Measurements from ENCODE around the gene SELENOI. TPM values are rescaled to one million over a fixed set of nuclear protein-coding genes. Genes with fewer than 3 reads are reported as not detected.

The SELENOI gene
- total and polyA plus RNA-seq, 2 donors (not counting 3 experiments of a cell fraction or from before 2014, with no cell fraction given) = 10.8 to 25.3 TPM

- no peak for FAIRE-seq
- CTCF ChIA-PET = no interaction called here
- POLR2A ChIA-PET = no interaction called here
Measured at GRCh38 chr2:26312471-26312870, 33.5 kb upstream of the SELENOI start.

More at GRCh38 chr2:26312471-26312870, 33.5 kb upstream of the SELENOI start:
- TF ChIP-seq GATA2 (IDR thresholded peaks at IDR 0.05; ENCODE audit: insufficient read depth, insufficient read length, low read depth, low read length) (no peak), CTCF (IDR thresholded peaks at IDR 0.05; ENCODE audit: extremely low read depth in 1 of 2, insufficient read depth in 1 of 2, low read depth in 1 of 2, low read length in 2 of 2) (no peak), POLR2AphosphoS5 (IDR thresholded peaks at IDR 0.05; ENCODE audit: insufficient read depth, low read depth, low read length) (no peak), EZH2 (IDR thresholded peaks at IDR 0.05; ENCODE audit: borderline replicate concordance, low read depth, low read length, severe bottlenecking) (no peak), FOS (IDR thresholded peaks at IDR 0.05; ENCODE audit: borderline replicate concordance, insufficient read depth, low read length) (no peak), POLR2A (IDR thresholded peaks at IDR 0.05; ENCODE audit: low read depth, low read length) (no peak), MYC (IDR thresholded peaks at IDR 0.05; ENCODE audit: low read depth, low read length) (no peak), MAX (IDR thresholded peaks at IDR 0.05; ENCODE audit: insufficient read depth, insufficient read length) (no peak), JUN (IDR thresholded peaks at IDR 0.05; ENCODE audit: borderline replicate concordance, insufficient read depth, insufficient read length, low read depth) (no peak)
- Histone ChIP-seq H2AFZ (ENCODE audit: low read depth, low read length) (no peak overlapping the region), H3K79me2 (ENCODE audit: control insufficient read depth, insufficient read depth, low read length) (no peaks in the 10 kb centered on the region), H3K9me1 (replicated peaks; ENCODE audit: control insufficient read depth, extremely low read depth, insufficient read depth, low read length) (no peaks in the 10 kb centered on the region), H3K4me2 (ENCODE audit: insufficient read depth, low read length) (no peak overlapping the region), H3K27me3 (ENCODE audit: control insufficient read depth in 2 of 2, insufficient read depth in 2 of 2, low read length in 2 of 2) (peaks cover 0 to 4% of the 10 kb centered on the region in 2 experiments), H4K20me1 (replicated peaks; ENCODE audit: control insufficient read depth, extremely low read depth, insufficient read depth, low read length) (no peaks in the 10 kb centered on the region), H3K9ac (replicated peaks; ENCODE audit: extremely low read depth, insufficient read depth, low read length) (no peak overlapping the region), H3K36me3 (ENCODE audit: control insufficient read depth in 2 of 2, extremely low read depth in 1 of 2, insufficient read depth in 2 of 2, low read length in 2 of 2) (no peaks in the 10 kb centered on the region), H3K9me3 (replicated peaks; ENCODE audit: control insufficient read depth, insufficient read depth, low read length) (no peaks in the 10 kb centered on the region), H3K4me3 (replicated peaks in 1 of 3; ENCODE audit: insufficient read depth in 1 of 3, low read depth in 1 of 3, low read length in 3 of 3) (no peak overlapping the region), H3K27ac (ENCODE audit: insufficient read depth, low read depth, low read length) (no peak overlapping the region), H3K4me1 (ENCODE audit: control insufficient read depth, extremely low read depth, insufficient read depth, low read length) (no peaks in the 10 kb centered on the region)
- DNase-seq (ENCODE audit: low read depth, low spot score) = no peak
- intact Hi-C loops (cut with micrococcal nuclease) = no loop called here
- BruUV-seq (replicated peaks) = no TSS peak
- dilution Hi-C loops (cut with MboI; ENCODE audit: extremely low pct_ligation_motif_present, low sequenced_read_pairs) = no loop called here
